K562 (cell line): ENCODE data around the gene KTN1. TPM values are rescaled to one million over a fixed set of nuclear protein-coding genes. Genes with fewer than 3 reads are reported as not detected.

ENCODE experiments used
- ATAC-seq: fragments of 200-7000 bp; cut with Tn5 transposase; 3 replicates; pipeline ENCODE4 v1.9.1; 2020; ENCODE audit warnings: moderate library complexity
- BruUV-seq: library from RNA; stranded (reverse); fragments of 400-500 nt; replicated peaks from 2 replicates; lab custom pipeline; 2021; lab: Mats Ljungman, UMichigan
- CTCF ChIA-PET: fragments of 300-600 bp; formaldehyde crosslinking; extraction: SDS; loops from one replicate; lab custom pipeline; 2021; ENCODE audit warnings: low intra/inter-chr PET ratio; lab: Yijun Ruan, JAX
- POLR2A ChIA-PET: fragments of 300-600, 350-650 bp; sonication (Branson Sonifier 250); formaldehyde crosslinking; extraction: SDS; loops from one replicate; lab custom pipeline; 2021; ENCODE audit warnings: antibody characterized with exemption, inconsistent platforms; lab: Yijun Ruan, JAX
- DNase-seq, 4 experiments: peaks; one replicate each; pipeline versions ENCODE4 v3.0.0 to v3.0.0-alpha.2; 2011 to 2018; ENCODE audit warnings: low spot score in 3 of 4, mixed read lengths in 3 of 4; ENCODE audit errors: extremely low read depth in 1 of 4
- FAIRE-seq: peaks from 2 replicates; lab custom pipeline; 2011; peaks lifted over from hg19 to GRCh38; lab: Jason Lieb, UNC
- H2AFZ ChIP-seq: 2 replicates; pipeline ENCODE4 v1.6.0; 2011; ENCODE audit warnings: low read depth, low read length, control low read depth, inconsistent platforms
- H3K27ac ChIP-seq: fragments of 200-600 bp; 3 replicates; pipeline ENCODE4 v1.8.0; 2011; ENCODE audit warnings: low read depth, mild to moderate bottlenecking, control low read depth, inconsistent platforms, low read length, moderate library complexity, mixed read lengths; ENCODE audit errors: extremely low read depth
- H3K27me3 ChIP-seq, 2 experiments: fragments of 300-600 bp in 1 of 2; 2 replicates in 1 of 2; 3 replicates in 1 of 2; pipeline versions ENCODE4 v1.6.0 to v1.8.0; 2011; ENCODE audit warnings: inconsistent platforms in 2 of 2, low read length in 2 of 2, mild to moderate bottlenecking in 1 of 2, mixed read lengths in 1 of 2, moderate library complexity in 1 of 2; ENCODE audit not compliant: control insufficient read depth in 2 of 2, insufficient read depth in 2 of 2
- H3K36me3 ChIP-seq: fragments of 300-600 bp; 3 replicates; pipeline ENCODE4 v1.8.0; 2011; ENCODE audit warnings: mild to moderate bottlenecking, low read length, inconsistent platforms; ENCODE audit not compliant: control insufficient read depth, insufficient read depth
- H3K4me1 ChIP-seq, 2 experiments: fragments of 200-600 bp in 1 of 2; replicated peaks in 1 of 2; 2 replicates in 1 of 2; 3 replicates in 1 of 2; pipeline versions ENCODE4 v1.5.1 to v1.8.0; 2011; ENCODE audit warnings: inconsistent platforms in 2 of 2, low read length in 2 of 2, mild to moderate bottlenecking in 1 of 2, mixed read lengths in 1 of 2, moderate library complexity in 1 of 2; ENCODE audit not compliant: control insufficient read depth in 2 of 2, insufficient read depth in 2 of 2
- H3K4me2 ChIP-seq: 2 replicates; pipeline ENCODE4 v1.6.1; 2011; ENCODE audit warnings: low read length, control low read depth, inconsistent platforms, mixed read lengths; ENCODE audit not compliant: insufficient read depth
- H3K4me3 ChIP-seq: fragments of 200-600 bp; sonication (generic), shearing (Covaris generic); 2 replicates; pipeline ENCODE4 v1.5.1; 2016; ENCODE audit warnings: control low read depth, inconsistent platforms
- H3K79me2 ChIP-seq: fragments of 200-600 bp; 3 replicates; pipeline ENCODE4 v1.8.0; 2011; ENCODE audit warnings: low read length, inconsistent platforms; ENCODE audit not compliant: control insufficient read depth, insufficient read depth
- H3K9ac ChIP-seq, 2 experiments: 2 replicates each; pipeline versions ENCODE4 v1.6.0 to v1.6.1; 2011; ENCODE audit warnings: low read depth in 2 of 2, low read length in 2 of 2, control low read depth in 1 of 2, inconsistent platforms in 1 of 2, mild to moderate bottlenecking in 1 of 2, mixed read lengths in 1 of 2; ENCODE audit not compliant: insufficient read depth in 1 of 2
- H3K9me1 ChIP-seq: one replicate; pipeline ENCODE4 v1.6.0; 2011; ENCODE audit warnings: inconsistent platforms, mild to moderate bottlenecking, low read length, moderate library complexity; ENCODE audit not compliant: control insufficient read depth, insufficient read depth
- H3K9me3 ChIP-seq: replicated peaks from 2 replicates; pipeline ENCODE4 v1.5.1; 2011; ENCODE audit warnings: low read depth, low read length, inconsistent platforms; ENCODE audit not compliant: control insufficient read depth, insufficient read depth
- H4K20me1 ChIP-seq: replicated peaks from 2 replicates; pipeline ENCODE4 v1.6.1; 2011; ENCODE audit warnings: low read length, inconsistent platforms, mixed read lengths; ENCODE audit not compliant: control insufficient read depth, insufficient read depth
- DMBX1 ChIP-seq: fragments of 250-450 bp; sonication (Bioruptor Pico); IDR thresholded peaks from 2 replicates; pipeline ENCODE4 v1.8.0; 2022; ENCODE audit warnings: inconsistent platforms, mild to moderate bottlenecking, moderate library complexity, borderline replicate concordance
- MTF1 ChIP-seq: fragments of 250-450 bp; sonication (Bioruptor Pico); IDR thresholded peaks from 2 replicates; pipeline ENCODE4 v1.9.0; 2021; ENCODE audit warnings: moderate library complexity, mild to moderate bottlenecking, inconsistent platforms, borderline replicate concordance
- NFYB ChIP-seq: IDR thresholded peaks from 2 replicates; pipeline ENCODE4 v1.6.1; 2011; ENCODE audit warnings: mild to moderate bottlenecking, moderate library complexity; ENCODE audit not compliant: insufficient read length; ENCODE audit errors: extremely low read depth
- POLR2A ChIP-seq: fragments of 450-650 bp; conservative IDR thresholded peaks from 2 replicates; pipeline ENCODE4 v1.6.1; 2016
- ZNF561 ChIP-seq: fragments of 450-650 bp; formaldehyde crosslinking; conservative IDR thresholded peaks from 2 replicates; pipeline ENCODE4 v1.4.0; 2020; ENCODE audit warnings: mild to moderate bottlenecking, moderate library complexity
- in situ Hi-C: fragments of 300-500 bp; cut with MboI; formaldehyde crosslinking; loops from 4 replicates; pipeline ENCODE4 v1.15.0; 2018; ENCODE audit warnings: inconsistent platforms, mixed read lengths
- intact Hi-C: fragments of 100-400 bp; cut with micrococcal nuclease; formaldehyde crosslinking; loops from 2 replicates; pipeline ENCODE4 v1.14.2; 2022
- polyA plus RNA-seq, 8 experiments: library from polyadenylated mRNA; depleted of rRNA in 4 of 8; stranded (reverse) in 5 of 8; unstranded in 3 of 8; fragments of >200 nt; fragmentation: Nextera tagmentation in 2 of 8; fragmentation: Illumina TruSeq in 1 of 8; extraction: Ambion mirVana in 2 of 8; extraction: Trizol in 1 of 8; gene quantifications; 2 replicates each; pipeline versions ENCODE4 v1.2.1 to v1.2.3, GENCODE V29; 2011 to 2014; ENCODE audit warnings: inconsistent platforms in 1 of 8, missing spikeins in 1 of 8
- total RNA-seq, 7 experiments: library from RNA; depleted of rRNA in 6 of 7; stranded (reverse); fragments of >200 nt in 6 of 7; fragmentation: Illumina TruSeq in 2 of 7; extraction: Trizol in 2 of 7; gene quantifications; 2 replicates each; pipeline versions ENCODE4 v1.2.1 to v1.2.3, GENCODE V29; 2011 to 2021; ENCODE audit warnings: low replicate concordance in 1 of 7
- TF ChIP-seq, protein P1 (sequence below): sonication (generic); formaldehyde crosslinking; IDR thresholded peaks from 2 replicates; pipeline ENCODE4 v1.8.1; 2023; ENCODE audit warnings: mild to moderate bottlenecking, missing genetic modification reagents
- TF ChIP-seq, protein P2 (sequence below), 2 experiments: fragments of 450-650 bp; IDR thresholded peaks; 2 replicates each; pipeline ENCODE4 v1.6.1; 2016
- TF ChIP-seq, protein P3 (sequence below): fragments of 250-450 bp; sonication (Bioruptor Pico); IDR thresholded peaks from 2 replicates; pipeline ENCODE4 v1.5.0; 2022; ENCODE audit warnings: mild to moderate bottlenecking
- TF ChIP-seq, protein P4 (sequence below): fragments of 250-450 bp; sonication (Bioruptor Pico); IDR thresholded peaks from 2 replicates; pipeline ENCODE4 v1.4.0; 2020; ENCODE audit warnings: mild to moderate bottlenecking, moderate library complexity

The KTN1 gene
- total and polyA plus RNA-seq, 9 of the 15 experiments (the other 6 are each of a cell fraction or from before 2014, with no cell fraction given) = 34.8 to 120 (median 63.6) TPM

DNA sequence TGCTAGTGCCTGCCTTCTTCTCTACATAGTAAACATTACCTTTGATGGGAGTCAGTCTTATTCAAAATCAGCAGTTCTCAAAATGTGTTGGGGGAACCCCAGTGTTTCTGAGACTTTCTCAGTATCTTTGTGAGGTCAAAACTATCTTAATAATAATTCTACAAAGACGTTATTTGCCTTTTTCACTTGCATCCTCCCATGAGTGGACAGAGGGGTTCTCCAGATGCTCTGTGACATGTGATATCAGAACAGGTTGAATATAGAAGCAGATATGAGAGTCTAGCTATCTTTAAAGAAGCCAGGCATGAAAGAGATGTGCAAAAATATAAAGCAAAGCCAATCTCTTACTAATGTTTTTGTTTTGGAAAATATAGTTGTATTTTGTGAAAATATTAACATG lies 144.7 kb downstream of the KTN1 start (continued):
- TF ChIP-seq, protein P1, sequence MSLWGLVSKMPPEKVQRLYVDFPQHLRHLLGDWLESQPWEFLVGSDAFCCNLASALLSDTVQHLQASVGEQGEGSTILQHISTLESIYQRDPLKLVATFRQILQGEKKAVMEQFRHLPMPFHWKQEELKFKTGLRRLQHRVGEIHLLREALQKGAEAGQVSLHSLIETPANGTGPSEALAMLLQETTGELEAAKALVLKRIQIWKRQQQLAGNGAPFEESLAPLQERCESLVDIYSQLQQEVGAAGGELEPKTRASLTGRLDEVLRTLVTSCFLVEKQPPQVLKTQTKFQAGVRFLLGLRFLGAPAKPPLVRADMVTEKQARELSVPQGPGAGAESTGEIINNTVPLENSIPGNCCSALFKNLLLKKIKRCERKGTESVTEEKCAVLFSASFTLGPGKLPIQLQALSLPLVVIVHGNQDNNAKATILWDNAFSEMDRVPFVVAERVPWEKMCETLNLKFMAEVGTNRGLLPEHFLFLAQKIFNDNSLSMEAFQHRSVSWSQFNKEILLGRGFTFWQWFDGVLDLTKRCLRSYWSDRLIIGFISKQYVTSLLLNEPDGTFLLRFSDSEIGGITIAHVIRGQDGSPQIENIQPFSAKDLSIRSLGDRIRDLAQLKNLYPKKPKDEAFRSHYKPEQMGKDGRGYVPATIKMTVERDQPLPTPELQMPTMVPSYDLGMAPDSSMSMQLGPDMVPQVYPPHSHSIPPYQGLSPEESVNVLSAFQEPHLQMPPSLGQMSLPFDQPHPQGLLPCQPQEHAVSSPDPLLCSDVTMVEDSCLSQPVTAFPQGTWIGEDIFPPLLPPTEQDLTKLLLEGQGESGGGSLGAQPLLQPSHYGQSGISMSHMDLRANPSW (CRISPR knock-in tag) = no peak
- TF ChIP-seq POLR2A = no peak
- no peak for TF ChIP-seq NFYB
- TF ChIP-seq, protein P2, sequence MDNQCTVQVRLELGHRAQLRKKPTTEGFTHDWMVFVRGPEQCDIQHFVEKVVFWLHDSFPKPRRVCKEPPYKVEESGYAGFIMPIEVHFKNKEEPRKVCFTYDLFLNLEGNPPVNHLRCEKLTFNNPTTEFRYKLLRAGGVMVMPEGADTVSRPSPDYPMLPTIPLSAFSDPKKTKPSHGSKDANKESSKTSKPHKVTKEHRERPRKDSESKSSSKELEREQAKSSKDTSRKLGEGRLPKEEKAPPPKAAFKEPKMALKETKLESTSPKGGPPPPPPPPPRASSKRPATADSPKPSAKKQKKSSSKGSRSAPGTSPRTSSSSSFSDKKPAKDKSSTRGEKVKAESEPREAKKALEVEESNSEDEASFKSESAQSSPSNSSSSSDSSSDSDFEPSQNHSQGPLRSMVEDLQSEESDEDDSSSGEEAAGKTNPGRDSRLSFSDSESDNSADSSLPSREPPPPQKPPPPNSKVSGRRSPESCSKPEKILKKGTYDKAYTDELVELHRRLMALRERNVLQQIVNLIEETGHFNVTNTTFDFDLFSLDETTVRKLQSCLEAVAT (IDR thresholded peaks at IDR 0.05) = no peak

DNA sequence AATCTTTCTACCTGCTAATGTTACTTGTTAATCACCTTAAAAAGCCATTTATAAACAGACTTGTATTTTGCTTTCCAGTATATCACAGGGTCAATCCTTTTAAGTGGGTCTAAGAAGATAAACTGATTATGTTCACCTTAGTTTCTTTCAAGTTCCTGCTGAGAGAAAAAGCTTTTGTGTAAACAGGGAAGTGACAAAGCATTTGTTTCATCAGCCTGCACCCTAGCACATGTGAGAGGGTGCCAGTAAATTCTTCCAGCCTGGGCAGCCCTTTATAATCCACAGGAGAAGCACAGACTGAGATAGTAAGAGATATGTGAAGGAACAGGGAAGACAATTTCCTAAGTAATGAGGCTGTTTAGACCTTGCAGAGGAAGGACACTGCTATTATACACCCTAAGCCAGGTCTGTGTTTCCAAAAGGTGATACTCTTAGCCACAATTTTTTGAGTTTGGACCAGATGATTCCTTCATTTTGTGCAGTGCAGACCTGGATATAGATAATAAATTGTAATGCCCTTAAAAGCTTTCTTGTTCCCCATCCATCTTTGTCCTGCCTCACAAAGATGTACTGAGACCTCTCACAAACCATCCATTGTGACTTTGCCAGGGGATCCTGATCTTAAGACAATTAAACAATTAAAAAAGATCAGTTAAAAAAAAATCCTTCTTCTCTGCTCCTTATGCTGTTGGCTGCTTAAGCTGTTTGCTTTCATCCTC lies 150.7 kb downstream of the KTN1 start:
- in situ Hi-C loops = no loop called here
- no peak overlapping the region for H3K4me3 ChIP-seq
- no peaks in the 10 kb centered on the region for H3K79me2 ChIP-seq
- H3K9me1 ChIP-seq = no peaks in the 10 kb centered on the region
- H3K4me1 ChIP-seq = no peaks in the 10 kb centered on the region
- no peak overlapping the region for H3K27ac ChIP-seq
- H3K36me3 ChIP-seq = no peaks in the 10 kb centered on the region
- DNase-seq (no peak), FAIRE-seq (no peak), ATAC-seq (no peak)
- no peaks in the 10 kb centered on the region for H4K20me1 ChIP-seq
- POLR2A ChIA-PET = no interaction called here
- intact Hi-C loops = loop anchor here (5.0 kb wide), 1 partner anchor 137 kb away; no protein-coding TSS in a partner anchor
- H2AFZ ChIP-seq = no peak overlapping the region
- CTCF ChIA-PET = interaction anchor here (1.0 kb wide), 1 partner anchor 692 kb away, joined by 3 read pairs; no protein-coding TSS in a partner anchor
- H3K4me2 ChIP-seq = no peak overlapping the region
- no peaks in the 10 kb centered on the region for H3K27me3 ChIP-seq
- BruUV-seq = no TSS peak
- H3K9ac ChIP-seq = no peak overlapping the region
- H3K9me3 ChIP-seq = no peaks in the 10 kb centered on the region
- TF ChIP-seq, protein P3, sequence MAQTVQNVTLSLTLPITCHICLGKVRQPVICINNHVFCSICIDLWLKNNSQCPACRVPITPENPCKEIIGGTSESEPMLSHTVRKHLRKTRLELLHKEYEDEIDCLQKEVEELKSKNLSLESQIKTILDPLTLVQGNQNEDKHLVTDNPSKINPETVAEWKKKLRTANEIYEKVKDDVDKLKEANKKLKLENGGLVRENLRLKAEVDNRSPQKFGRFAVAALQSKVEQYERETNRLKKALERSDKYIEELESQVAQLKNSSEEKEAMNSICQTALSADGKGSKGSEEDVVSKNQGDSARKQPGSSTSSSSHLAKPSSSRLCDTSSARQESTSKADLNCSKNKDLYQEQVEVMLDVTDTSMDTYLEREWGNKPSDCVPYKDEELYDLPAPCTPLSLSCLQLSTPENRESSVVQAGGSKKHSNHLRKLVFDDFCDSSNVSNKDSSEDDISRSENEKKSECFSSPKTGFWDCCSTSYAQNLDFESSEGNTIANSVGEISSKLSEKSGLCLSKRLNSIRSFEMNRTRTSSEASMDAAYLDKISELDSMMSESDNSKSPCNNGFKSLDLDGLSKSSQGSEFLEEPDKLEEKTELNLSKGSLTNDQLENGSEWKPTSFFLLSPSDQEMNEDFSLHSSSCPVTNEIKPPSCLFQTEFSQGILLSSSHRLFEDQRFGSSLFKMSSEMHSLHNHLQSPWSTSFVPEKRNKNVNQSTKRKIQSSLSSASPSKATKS = no peak
- no peak for TF ChIP-seq DMBX1
- TF ChIP-seq, protein P4, sequence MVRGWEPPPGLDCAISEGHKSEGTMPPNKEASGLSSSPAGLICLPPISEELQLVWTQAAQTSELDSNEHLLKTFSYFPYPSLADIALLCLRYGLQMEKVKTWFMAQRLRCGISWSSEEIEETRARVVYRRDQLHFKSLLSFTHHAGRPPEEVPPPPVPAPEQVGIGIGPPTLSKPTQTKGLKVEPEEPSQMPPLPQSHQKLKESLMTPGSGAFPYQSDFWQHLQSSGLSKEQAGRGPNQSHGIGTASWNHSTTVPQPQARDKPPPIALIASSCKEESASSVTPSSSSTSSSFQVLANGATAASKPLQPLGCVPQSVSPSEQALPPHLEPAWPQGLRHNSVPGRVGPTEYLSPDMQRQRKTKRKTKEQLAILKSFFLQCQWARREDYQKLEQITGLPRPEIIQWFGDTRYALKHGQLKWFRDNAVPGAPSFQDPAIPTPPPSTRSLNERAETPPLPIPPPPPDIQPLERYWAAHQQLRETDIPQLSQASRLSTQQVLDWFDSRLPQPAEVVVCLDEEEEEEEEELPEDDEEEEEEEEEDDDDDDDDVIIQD = no peak
- TF ChIP-seq ZNF561 (CRISPR knock-in tag) = no peak
- TF ChIP-seq MTF1 (CRISPR knock-in tag) = no peak
